Neural cell (in vitro differentiated cells): Measurements from ENCODE around the gene SCN1A. TPM values are rescaled to one million over a fixed set of nuclear protein-coding genes. Genes with fewer than 3 reads are reported as not detected.

Source experiments
- H2AFZ ChIP-seq: fragments of 200-600, 300-800 bp; sonication (generic), shearing (Covaris generic); 2 replicates; pipeline ENCODE4 v1.6.0; 2014; ENCODE audit warnings: low read depth, mild to moderate bottlenecking, antibody characterized with exemption, low read length, moderate library complexity
- H3F3A ChIP-seq: fragments of 200-600 bp; shearing (Covaris generic); 2 replicates; pipeline ENCODE4 v1.6.1; 2016; ENCODE audit warnings: mild to moderate bottlenecking, moderate library complexity, mixed read lengths, antibody characterized with exemption, low read length; ENCODE audit not compliant: insufficient read depth, poor library complexity, severe bottlenecking
- H3K27ac ChIP-seq: fragments of 200-600, 300-800 bp; sonication (generic), shearing (Covaris generic); 2 replicates; pipeline ENCODE4 v1.5.1; 2014; ENCODE audit warnings: mild to moderate bottlenecking, low read length, moderate library complexity
- H3K27me3 ChIP-seq: fragments of 300-800, 200-600 bp; sonication (generic), shearing (Covaris generic); 2 replicates; pipeline ENCODE4 v1.6.0; 2014; ENCODE audit warnings: mild to moderate bottlenecking, low read depth, low read length, moderate library complexity; ENCODE audit not compliant: insufficient read depth
- H3K36me3 ChIP-seq: fragments of 300-800, 200-600 bp; sonication (generic), shearing (Covaris generic); 2 replicates; pipeline ENCODE4 v1.5.1; 2014; ENCODE audit warnings: mild to moderate bottlenecking, antibody characterized with exemption, low read length, moderate library complexity; ENCODE audit not compliant: insufficient read depth
- H3K4me2 ChIP-seq: fragments of 300-800, 200-600 bp; sonication (generic), shearing (Covaris generic); 2 replicates; pipeline ENCODE4 v1.6.0; 2014; ENCODE audit warnings: mild to moderate bottlenecking, low read length
- H3K4me3 ChIP-seq: fragments of 300-800, 200-600 bp; sonication (generic), shearing (Covaris generic); 2 replicates; pipeline ENCODE4 v1.5.1; 2014; ENCODE audit warnings: mild to moderate bottlenecking, low read length, moderate library complexity
- H3K79me2 ChIP-seq: fragments of 200-600 bp; shearing (Covaris generic); replicated peaks from 2 replicates; pipeline ENCODE4 v1.6.0; 2014; ENCODE audit warnings: mild to moderate bottlenecking, low read length, moderate library complexity; ENCODE audit not compliant: insufficient read depth
- H3K9ac ChIP-seq: fragments of 300-800, 200-600 bp; sonication (generic), shearing (Covaris generic); 2 replicates; pipeline ENCODE4 v1.6.1; 2016; ENCODE audit warnings: mild to moderate bottlenecking, low read length, mixed read lengths
- H3K9me2 ChIP-seq: fragments of 200-600 bp; shearing (Covaris generic); 2 replicates; pipeline ENCODE4 v1.6.1; 2016; ENCODE audit warnings: mild to moderate bottlenecking, low read length, mixed read lengths; ENCODE audit not compliant: insufficient read depth
- H3K9me3 ChIP-seq: fragments of 200-600, 300-800 bp; sonication (generic), shearing (Covaris generic); 2 replicates; pipeline ENCODE4 v1.6.1; 2016; ENCODE audit warnings: mild to moderate bottlenecking, mixed run types, low read length, moderate library complexity, mixed read lengths
- H4K20me1 ChIP-seq: fragments of 200-600 bp; shearing (Covaris generic); 2 replicates; pipeline ENCODE4 v1.6.1; 2016; ENCODE audit warnings: mild to moderate bottlenecking, mixed run types; ENCODE audit not compliant: insufficient read depth
- CTCF ChIP-seq: fragments of 450-650 bp; IDR thresholded peaks from 2 replicates; pipeline ENCODE4 v1.5.1; 2014; ENCODE audit warnings: antibody characterized with exemption, mild to moderate bottlenecking, moderate library complexity; ENCODE audit not compliant: poor library complexity, severe bottlenecking
- EP300 ChIP-seq: fragments of 450-650 bp; conservative IDR thresholded peaks from 2 replicates; pipeline ENCODE4 v1.6.1; 2014; ENCODE audit warnings: antibody characterized with exemption, mild to moderate bottlenecking, moderate library complexity; ENCODE audit not compliant: poor library complexity, severe bottlenecking
- EZH2 ChIP-seq: fragments of 200-600, 300-800 bp; shearing (Covaris generic), sonication (generic); IDR thresholded peaks from 2 replicates; pipeline ENCODE4 v1.6.1; 2014; ENCODE audit warnings: antibody characterized with exemption, low read length, borderline replicate concordance, mild to moderate bottlenecking; ENCODE audit not compliant: insufficient read depth, poor library complexity, severe bottlenecking
- MXI1 ChIP-seq: fragments of 450-650 bp; conservative IDR thresholded peaks from 2 replicates; pipeline ENCODE4 v1.6.1; 2014; ENCODE audit warnings: antibody characterized with exemption, mild to moderate bottlenecking; ENCODE audit not compliant: poor library complexity, severe bottlenecking
- POLR2AphosphoS5 ChIP-seq: IDR thresholded peaks from 2 replicates; pipeline ENCODE4 v1.6.1; 2012
- RAD21 ChIP-seq: fragments of 450-650 bp; conservative IDR thresholded peaks from 2 replicates; pipeline ENCODE4 v1.6.1; 2014; ENCODE audit warnings: antibody characterized with exemption, mild to moderate bottlenecking, moderate library complexity
- SMC3 ChIP-seq: fragments of 450-650 bp; conservative IDR thresholded peaks from 2 replicates; pipeline ENCODE4 v1.6.1; 2014; ENCODE audit warnings: antibody characterized with exemption, mild to moderate bottlenecking, moderate library complexity; ENCODE audit not compliant: poor library complexity
- TAF1 ChIP-seq: IDR thresholded peaks from 2 replicates; pipeline ENCODE4 v1.6.1; 2012; ENCODE audit warnings: low read depth
- polyA plus RNA-seq: library from polyadenylated mRNA; depleted of rRNA; stranded (reverse); fragments of >200 nt; gene quantifications from 2 replicates; pipeline ENCODE4 v1.2.3, GENCODE V29; 2014
- TF ChIP-seq, protein P1 (sequence below): IDR thresholded peaks from 2 replicates; pipeline ENCODE4 v1.6.1; 2012; ENCODE audit warnings: borderline replicate concordance

SCN1A gene
- polyA plus RNA-seq, 1 donor from 2014 or later, result 1.0 TPM

GRCh38 chr2:165953306-165953654 lies 174.5 kb downstream of the SCN1A start:
- Histone ChIP-seq H3F3A (no peaks in the 10 kb centered on the region), H3K4me3 (peak overlapping the region; percentile 82), H3K9me2 (no peaks in the 10 kb centered on the region), H3K27me3 (no peaks in the 10 kb centered on the region), H3K4me2 (peak overlapping the region; percentile 91), H4K20me1 (no peaks in the 10 kb centered on the region), H3K27ac (peak overlapping the region; percentile 77), H3K36me3 (no peaks in the 10 kb centered on the region), H3K9me3 (no peaks in the 10 kb centered on the region), H3K9ac (peak overlapping the region; percentile 78), H2AFZ (peak overlapping the region; percentile 67), H3K79me2 (peaks cover 44% of the 10 kb centered on the region)
- TF ChIP-seq MXI1, result no peak
- TF ChIP-seq EP300, result no peak
- TF ChIP-seq CTCF, result no peak
- TF ChIP-seq SMC3, result no peak
- TF ChIP-seq EZH2, result no peak
- TF ChIP-seq RAD21, result no peak
- no peak for TF ChIP-seq TAF1
- TF ChIP-seq, protein P1, sequence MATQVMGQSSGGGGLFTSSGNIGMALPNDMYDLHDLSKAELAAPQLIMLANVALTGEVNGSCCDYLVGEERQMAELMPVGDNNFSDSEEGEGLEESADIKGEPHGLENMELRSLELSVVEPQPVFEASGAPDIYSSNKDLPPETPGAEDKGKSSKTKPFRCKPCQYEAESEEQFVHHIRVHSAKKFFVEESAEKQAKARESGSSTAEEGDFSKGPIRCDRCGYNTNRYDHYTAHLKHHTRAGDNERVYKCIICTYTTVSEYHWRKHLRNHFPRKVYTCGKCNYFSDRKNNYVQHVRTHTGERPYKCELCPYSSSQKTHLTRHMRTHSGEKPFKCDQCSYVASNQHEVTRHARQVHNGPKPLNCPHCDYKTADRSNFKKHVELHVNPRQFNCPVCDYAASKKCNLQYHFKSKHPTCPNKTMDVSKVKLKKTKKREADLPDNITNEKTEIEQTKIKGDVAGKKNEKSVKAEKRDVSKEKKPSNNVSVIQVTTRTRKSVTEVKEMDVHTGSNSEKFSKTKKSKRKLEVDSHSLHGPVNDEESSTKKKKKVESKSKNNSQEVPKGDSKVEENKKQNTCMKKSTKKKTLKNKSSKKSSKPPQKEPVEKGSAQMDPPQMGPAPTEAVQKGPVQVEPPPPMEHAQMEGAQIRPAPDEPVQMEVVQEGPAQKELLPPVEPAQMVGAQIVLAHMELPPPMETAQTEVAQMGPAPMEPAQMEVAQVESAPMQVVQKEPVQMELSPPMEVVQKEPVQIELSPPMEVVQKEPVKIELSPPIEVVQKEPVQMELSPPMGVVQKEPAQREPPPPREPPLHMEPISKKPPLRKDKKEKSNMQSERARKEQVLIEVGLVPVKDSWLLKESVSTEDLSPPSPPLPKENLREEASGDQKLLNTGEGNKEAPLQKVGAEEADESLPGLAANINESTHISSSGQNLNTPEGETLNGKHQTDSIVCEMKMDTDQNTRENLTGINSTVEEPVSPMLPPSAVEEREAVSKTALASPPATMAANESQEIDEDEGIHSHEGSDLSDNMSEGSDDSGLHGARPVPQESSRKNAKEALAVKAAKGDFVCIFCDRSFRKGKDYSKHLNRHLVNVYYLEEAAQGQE, result no peak
- TF ChIP-seq POLR2AphosphoS5, result no peak

DNA sequence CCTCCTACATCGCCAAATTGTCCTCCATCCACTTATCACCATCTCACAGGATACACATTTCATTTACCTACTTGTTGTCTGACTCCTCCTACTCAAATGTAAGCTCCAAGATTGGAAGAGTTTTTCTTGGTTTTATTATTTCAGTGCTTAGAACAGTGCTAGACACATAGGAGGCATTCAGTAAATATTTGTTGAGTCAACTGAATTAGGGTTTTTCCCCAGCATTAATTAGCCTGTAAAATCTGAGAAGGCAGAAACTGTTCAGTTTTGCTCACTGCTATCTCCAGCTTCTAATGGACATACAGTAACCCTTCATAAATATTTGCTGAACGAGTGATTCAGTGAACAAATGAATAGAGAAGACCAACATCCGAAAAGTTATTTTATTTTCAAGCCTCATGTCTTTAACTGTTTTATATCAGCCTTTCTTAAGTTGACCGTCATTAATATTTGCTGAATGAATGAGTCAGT lies 175.0 kb downstream of the SCN1A start:
- H3K27me3 ChIP-seq, result no peaks in the 10 kb centered on the region
- H4K20me1 ChIP-seq, result no peaks in the 10 kb centered on the region
- peak overlapping the region; percentile 67 for H2AFZ ChIP-seq
- peak overlapping the region; percentile 78 for H3K9ac ChIP-seq
- peak overlapping the region; percentile 82 for H3K4me3 ChIP-seq
- H3K4me2 ChIP-seq, result peak overlapping the region; percentile 91
- H3K9me2 ChIP-seq, result no peaks in the 10 kb centered on the region
- TF ChIP-seq CTCF, result no peak
- no peak for TF ChIP-seq TAF1
- no peak for TF ChIP-seq EZH2
- TF ChIP-seq, protein P1, result no peak
- no peak for TF ChIP-seq POLR2AphosphoS5
- no peak for TF ChIP-seq EP300
- TF ChIP-seq RAD21, result no peak
- TF ChIP-seq MXI1, result no peak
- TF ChIP-seq SMC3, result no peak
- no peaks in the 10 kb centered on the region for H3K9me3 ChIP-seq
- H3K27ac ChIP-seq, result peak overlapping the region; percentile 77
- no peaks in the 10 kb centered on the region for H3F3A ChIP-seq
- H3K36me3 ChIP-seq, result no peaks in the 10 kb centered on the region
- H3K79me2 ChIP-seq, result peaks cover 45% of the 10 kb centered on the region
